Hematopoietic multipotent progenitor cell treated with erythropoietin and hydrocortisone succinate and interleukin-3 and kit ligand, for 8 days (in vitro differentiated cells): ENCODE results near the gene EYS.

Experiments
- DNase-seq: peaks from one replicate; pipeline ENCODE4 v3.0.0-alpha.2; 2015

The EYS gene

GRCh38 chr6:64926051-64926450 lies 781.0 kb downstream of the EYS start:
- no peak for DNase-seq

- DNase-seq: no peak
Observed at GRCh38 chr6:64920257-64920656, 786.8 kb downstream of the EYS start.

GRCh38 chr6:64914124-64914523 lies 792.9 kb downstream of the EYS start:
- DNase-seq: no peak

GRCh38 chr6:64912966-64913365 lies 794.1 kb downstream of the EYS start:
- no peak for DNase-seq

GRCh38 chr6:64908104-64908503 lies 798.9 kb downstream of the EYS start:
- no peak for DNase-seq

GRCh38 chr6:64904616-64905015 lies 802.4 kb downstream of the EYS start:
- DNase-seq: no peak

- DNase-seq: no peak
Observed at GRCh38 chr6:64902596-64902995, 804.4 kb downstream of the EYS start.

- DNase-seq: no peak
Observed at GRCh38 chr6:64896939-64897338, 810.1 kb downstream of the EYS start.

GRCh38 chr6:64895945-64896344 lies 811.1 kb downstream of the EYS start:
- no peak for DNase-seq

GRCh38 chr6:64890609-64891008 lies 816.4 kb downstream of the EYS start:
- DNase-seq: no peak

- no peak for DNase-seq
Observed at GRCh38 chr6:64889144-64889543, 817.9 kb downstream of the EYS start.

- no peak for DNase-seq
Observed at GRCh38 chr6:64874776-64875175, 832.2 kb downstream of the EYS start.

GRCh38 chr6:64872633-64873032 lies 834.4 kb downstream of the EYS start:
- no peak for DNase-seq

- no peak for DNase-seq
Observed at GRCh38 chr6:64861039-64861651, 845.9 kb downstream of the EYS start.

- no peak for DNase-seq
Observed at GRCh38 chr6:64860203-64860602, 846.8 kb downstream of the EYS start.

GRCh38 chr6:64850121-64850520 lies 856.9 kb downstream of the EYS start:
- no peak for DNase-seq

GRCh38 chr6:64848467-64848866 lies 858.6 kb downstream of the EYS start:
- DNase-seq: no peak

- no peak for DNase-seq
Observed at GRCh38 chr6:64847396-64847795, 859.6 kb downstream of the EYS start.

- no peak for DNase-seq
Observed at GRCh38 chr6:64838726-64839125, 868.3 kb downstream of the EYS start.

- no peak for DNase-seq
Observed at GRCh38 chr6:64831680-64832079, 875.3 kb downstream of the EYS start.

- no peak for DNase-seq
Observed at GRCh38 chr6:64817525-64817924, 889.5 kb downstream of the EYS start.

GRCh38 chr6:64815718-64816117 lies 891.3 kb downstream of the EYS start:
- DNase-seq: no peak

GRCh38 chr6:64812138-64812537 lies 894.9 kb downstream of the EYS start:
- DNase-seq: no peak

GRCh38 chr6:64811119-64811518 lies 895.9 kb downstream of the EYS start:
- no peak for DNase-seq

GRCh38 chr6:64807785-64808184 lies 899.2 kb downstream of the EYS start:
- no peak for DNase-seq
